GM10847 (cell line): ENCODE results near the gene ANO3.

Experiments
- POLR2A ChIP-seq: IDR thresholded peaks from 2 replicates; pipeline ENCODE4 v1.6.1; 2011; ENCODE audit not compliant: insufficient read length; ENCODE audit errors: extremely low read depth

The ANO3 gene

GRCh38 chr11:26443617-26444016, 111.7 kb downstream of the ANO3 start:
- TF ChIP-seq POLR2A = no peak

- TF ChIP-seq POLR2A = no peak
Observed at GRCh38 chr11:26457636-26458035, 125.7 kb downstream of the ANO3 start.

- TF ChIP-seq POLR2A = no peak
Observed at GRCh38 chr11:26465274-26465673, 133.3 kb downstream of the ANO3 start.

- no peak for TF ChIP-seq POLR2A
Observed at GRCh38 chr11:26467506-26467905, 135.6 kb downstream of the ANO3 start.

- no peak for TF ChIP-seq POLR2A
Observed at GRCh38 chr11:26470992-26471391, 139.1 kb downstream of the ANO3 start.

GRCh38 chr11:26473216-26474194, 141.6 kb downstream of the ANO3 start:
- no peak for TF ChIP-seq POLR2A

GRCh38 chr11:26474401-26474800, 142.5 kb downstream of the ANO3 start:
- TF ChIP-seq POLR2A = no peak

GRCh38 chr11:26477396-26477795, 145.5 kb downstream of the ANO3 start:
- TF ChIP-seq POLR2A = no peak

GRCh38 chr11:26478710-26479109, 146.8 kb downstream of the ANO3 start:
- no peak for TF ChIP-seq POLR2A

- no peak for TF ChIP-seq POLR2A
Observed at GRCh38 chr11:26480041-26480440, 148.1 kb downstream of the ANO3 start.

- TF ChIP-seq POLR2A = no peak
Observed at GRCh38 chr11:26483108-26483507, 151.2 kb downstream of the ANO3 start.

- no peak for TF ChIP-seq POLR2A
Observed at GRCh38 chr11:26490546-26490945, 158.6 kb downstream of the ANO3 start.

GRCh38 chr11:26493616-26494015, 161.7 kb downstream of the ANO3 start:
- no peak for TF ChIP-seq POLR2A

- TF ChIP-seq POLR2A = no peak
Observed at GRCh38 chr11:26507229-26507628, 175.3 kb downstream of the ANO3 start.

- TF ChIP-seq POLR2A = no peak
Observed at GRCh38 chr11:26510164-26510563, 178.2 kb downstream of the ANO3 start.

GRCh38 chr11:26510756-26511155, 178.8 kb downstream of the ANO3 start:
- TF ChIP-seq POLR2A = no peak

- TF ChIP-seq POLR2A = no peak
Observed at GRCh38 chr11:26512196-26512595, 180.3 kb downstream of the ANO3 start.

- TF ChIP-seq POLR2A = no peak
Observed at GRCh38 chr11:26519469-26519868, 187.5 kb downstream of the ANO3 start.
